Stimulated activated CD8-positive, alpha-beta memory T cell treated with anti-CD3 and anti-CD28 coated beads, Interleukin-12 subunit alpha, Interleukin-12 subunit beta, amount 100 ng/mL, for 1 hour (primary cell): ENCODE measurements around the gene CDC42BPB.

Experiments used
- DNase-seq: peaks from one replicate; pipeline ENCODE4 v3.0.0-alpha.2; 2020; ENCODE audit warnings: low read depth

Gene CDC42BPB

DNA sequence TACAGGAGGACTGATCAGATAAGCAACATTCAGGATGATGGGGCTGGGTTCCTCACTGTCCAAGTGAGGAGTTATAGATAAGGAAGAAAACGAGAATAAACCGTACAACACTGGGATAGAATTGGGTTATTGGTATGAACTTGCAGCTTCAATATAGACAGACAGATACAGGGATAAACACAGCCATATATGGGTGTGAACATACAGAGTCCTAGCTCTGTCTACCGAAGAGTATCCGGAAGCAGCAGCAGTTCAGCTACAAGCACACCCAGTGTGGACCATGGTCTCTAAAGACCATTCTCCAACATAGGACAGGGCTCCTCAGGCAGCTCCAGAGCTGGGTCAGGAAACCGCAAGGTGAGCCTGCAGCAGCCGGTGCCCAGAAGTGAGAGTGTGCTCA lies 40.8 kb downstream of the CDC42BPB start:
- no peak for DNase-seq

DNA sequence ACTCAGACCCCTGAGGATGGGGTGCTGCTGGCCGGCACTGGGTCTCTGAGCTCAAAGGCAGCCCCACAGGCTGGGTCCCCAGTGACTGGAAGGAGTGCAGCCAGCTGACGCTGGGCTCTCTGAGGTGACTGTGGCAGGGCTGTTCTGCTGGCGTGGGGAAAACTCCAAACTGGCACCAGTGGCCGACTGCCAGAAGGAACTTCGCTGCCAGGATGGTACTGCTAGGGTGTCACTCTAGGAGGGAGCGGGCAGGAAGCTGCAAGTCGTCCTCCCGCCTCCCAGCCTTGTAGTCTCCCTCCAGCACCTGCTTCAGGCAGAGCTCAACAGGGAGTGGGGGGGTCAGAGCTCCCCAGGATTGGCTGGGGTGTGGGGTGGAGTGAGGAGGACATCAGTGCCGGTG lies 41.3 kb downstream of the CDC42BPB start:
- no peak for DNase-seq

DNA sequence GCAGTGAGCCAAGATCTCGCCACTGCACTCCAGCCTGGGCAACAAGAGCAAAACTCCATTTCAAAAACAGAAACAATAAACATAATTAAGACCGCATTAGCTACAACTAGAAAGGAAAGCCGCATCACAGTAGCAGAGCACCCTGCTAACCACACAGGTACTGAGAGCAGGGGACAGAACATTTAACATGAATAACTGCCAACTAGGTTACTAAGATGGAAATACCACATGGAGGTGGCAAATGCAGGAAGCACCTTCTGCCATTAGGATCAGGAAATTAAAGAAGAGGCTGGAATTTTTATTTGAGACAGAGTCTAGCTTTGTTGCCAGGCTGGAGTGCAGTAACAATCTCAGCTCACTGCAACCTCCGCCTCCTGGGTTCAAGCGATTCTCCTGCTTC lies 41.9 kb downstream of the CDC42BPB start:
- no peak for DNase-seq

GRCh38 chr14:103014466-103015228 lies 42.7 kb downstream of the CDC42BPB start:
- no peak for DNase-seq

- DNase-seq, result no peak
Measured at GRCh38 chr14:103013028-103013427, 44.3 kb downstream of the CDC42BPB start.

- no peak for DNase-seq
Measured at GRCh38 chr14:103009559-103009958, 47.8 kb downstream of the CDC42BPB start.

GRCh38 chr14:103008768-103009357 lies 48.5 kb downstream of the CDC42BPB start:
- no peak for DNase-seq

- no peak for DNase-seq
Measured at GRCh38 chr14:103008126-103008525, 49.2 kb downstream of the CDC42BPB start.

DNA sequence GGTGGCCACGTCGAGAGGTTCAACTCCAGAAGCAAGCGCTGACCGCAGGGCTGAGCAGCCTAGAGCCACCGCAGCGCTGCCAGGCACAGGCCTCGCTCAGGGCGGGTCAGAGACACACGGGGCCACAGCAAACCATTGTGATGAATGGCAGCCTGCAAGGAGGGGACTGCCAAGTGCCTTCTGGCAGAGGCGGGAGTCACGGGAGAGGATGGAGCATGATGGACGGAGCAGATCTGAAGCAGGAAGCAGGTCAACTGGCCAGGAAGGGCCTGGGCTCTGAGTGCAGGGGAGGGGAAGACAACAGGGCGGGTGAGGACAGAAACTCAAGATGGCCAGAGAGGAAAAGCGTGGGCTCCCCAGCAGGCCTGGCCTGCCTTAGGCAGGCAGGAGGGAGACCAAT lies 49.8 kb downstream of the CDC42BPB start:
- DNase-seq, result no peak

GRCh38 chr14:103006991-103007520 lies 50.3 kb downstream of the CDC42BPB start:
- no peak for DNase-seq

- no peak for DNase-seq
Measured at GRCh38 chr14:103006106-103006505, 51.2 kb downstream of the CDC42BPB start.

DNA sequence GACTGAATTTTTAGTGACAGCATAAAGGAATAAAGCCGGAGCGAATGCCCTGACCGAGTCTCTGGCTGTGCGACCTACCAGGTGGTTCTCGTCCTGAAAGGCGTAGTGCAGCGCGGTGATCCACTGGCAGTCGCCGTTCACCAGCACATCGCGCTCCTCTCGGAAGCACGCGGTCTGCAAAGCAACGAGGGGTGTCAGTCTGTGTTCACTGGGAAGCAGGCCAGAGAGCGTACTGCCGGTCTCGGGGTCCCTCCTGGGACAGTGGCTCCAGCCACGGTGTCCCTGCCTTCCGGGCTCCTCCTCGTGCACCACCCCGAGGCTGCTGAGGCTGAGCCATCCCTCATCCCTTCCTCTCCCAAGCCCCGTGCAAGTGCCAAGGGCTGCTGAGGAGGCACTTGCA lies 53.5 kb downstream of the CDC42BPB start:
- DNase-seq, result no peak

DNA sequence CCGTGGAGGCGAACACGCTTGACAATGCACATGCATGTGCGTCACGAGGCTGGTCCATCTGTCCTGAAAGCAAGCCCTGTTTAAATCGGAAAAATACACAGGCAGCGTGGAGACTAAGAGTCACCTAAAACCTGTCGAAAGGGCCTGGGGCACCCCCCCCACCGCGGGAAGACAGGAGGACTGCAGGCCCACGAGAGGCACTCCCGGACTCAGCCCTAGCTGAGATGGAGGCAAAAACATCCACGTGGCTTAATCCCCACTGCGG lies 54.1 kb downstream of the CDC42BPB start:
- no peak for DNase-seq

DNA sequence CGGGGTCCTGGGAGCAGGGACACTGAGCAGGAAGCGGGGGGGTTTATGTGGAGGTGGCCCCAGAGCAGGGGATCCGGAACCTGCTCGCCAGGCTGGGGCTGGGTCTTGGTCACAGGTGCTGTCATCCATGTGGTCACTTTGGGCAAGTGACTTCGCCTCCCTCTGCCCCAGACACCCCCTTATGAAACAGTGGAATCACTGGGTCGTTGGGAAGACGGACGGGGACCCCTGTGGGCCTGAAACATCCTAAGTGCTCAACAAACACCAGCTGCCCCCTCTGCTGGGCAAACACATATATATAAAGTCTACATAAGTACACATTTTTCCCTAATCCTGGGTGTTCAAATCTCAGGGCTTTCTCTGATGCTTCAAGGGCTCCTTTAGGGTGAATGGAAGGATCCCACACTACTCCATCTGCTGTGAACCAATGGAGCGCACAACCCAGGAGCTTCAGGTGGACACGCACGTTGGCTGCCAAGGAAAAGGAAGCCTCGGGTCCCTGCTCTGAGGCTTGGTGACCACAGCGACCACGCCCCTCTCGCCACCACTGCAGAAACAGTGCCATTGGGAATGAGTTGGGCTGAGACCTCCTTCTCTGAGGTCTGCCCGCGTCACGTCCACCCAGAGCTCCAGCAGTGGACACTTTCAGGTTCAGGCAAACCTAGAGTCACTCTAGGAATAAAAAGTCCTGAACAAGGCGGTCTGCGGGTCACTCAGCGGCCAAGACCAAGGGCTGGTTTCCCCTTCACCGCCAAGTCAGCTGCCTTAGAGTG lies 54.6 kb downstream of the CDC42BPB start:
- no peak for DNase-seq

- no peak for DNase-seq
Measured at GRCh38 chr14:103001651-103002396, 55.5 kb downstream of the CDC42BPB start.

- DNase-seq, result no peak
Measured at GRCh38 chr14:103001226-103001625, 56.1 kb downstream of the CDC42BPB start.

DNA sequence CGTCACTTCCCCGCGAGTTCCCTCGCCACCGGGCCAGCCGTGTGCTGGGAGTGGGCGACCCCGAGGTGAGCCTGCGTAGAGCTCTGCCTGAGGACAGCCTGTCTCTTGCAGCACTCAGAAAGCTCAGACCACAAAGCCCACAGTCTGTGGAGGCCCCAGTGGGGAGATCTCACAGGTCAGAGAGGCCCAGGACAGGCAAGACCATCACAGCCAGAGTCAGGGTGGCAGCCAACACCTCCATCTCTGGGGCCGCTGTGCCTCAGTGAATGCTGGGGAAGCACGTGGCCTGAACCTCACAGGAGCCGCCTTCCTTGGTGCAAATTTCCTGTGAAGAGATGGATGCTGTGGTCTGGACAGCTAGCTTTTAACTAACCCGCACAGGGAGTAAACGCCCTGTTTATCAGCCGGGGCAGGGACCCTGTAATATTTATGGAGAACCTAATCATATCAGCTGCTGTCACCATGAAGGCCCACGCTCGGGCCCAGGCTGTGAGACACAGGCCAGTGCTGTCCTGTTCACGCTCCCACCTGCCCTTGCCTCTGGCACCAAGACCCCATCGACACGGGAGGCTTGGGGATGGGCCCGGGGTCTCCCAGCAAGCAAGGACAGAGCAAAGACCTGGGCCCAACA lies 56.9 kb downstream of the CDC42BPB start:
- DNase-seq, result no peak

DNA sequence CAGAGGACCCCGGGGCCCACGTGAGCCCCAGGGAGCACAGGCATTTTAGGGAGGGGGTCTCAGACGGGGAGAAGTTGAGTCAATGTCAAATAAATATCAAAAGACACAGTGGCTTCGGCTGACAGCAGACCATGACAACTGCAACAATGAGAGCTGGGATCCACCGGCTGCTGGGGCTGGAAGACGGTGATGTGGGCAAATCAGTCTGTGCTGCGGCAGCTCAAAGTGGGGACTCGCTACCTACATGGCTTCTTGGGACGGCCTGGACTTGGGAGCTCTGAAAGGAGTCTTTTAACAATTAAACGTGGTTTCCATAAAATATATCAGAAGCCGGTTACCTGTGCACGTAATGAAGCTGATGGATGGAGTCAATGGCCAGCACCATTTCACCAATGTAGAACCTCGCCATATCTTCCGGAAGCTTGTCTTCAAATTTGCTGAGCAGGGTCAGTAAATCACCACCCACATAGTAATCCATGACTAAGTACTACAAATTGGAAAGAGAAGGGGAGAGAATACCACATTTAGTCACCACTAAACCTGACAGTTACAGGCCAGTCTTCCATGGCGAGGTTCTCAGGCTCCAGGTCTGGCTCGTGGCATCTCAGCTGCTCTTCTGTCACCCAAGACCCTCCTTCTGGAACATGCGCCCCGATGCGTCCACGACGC lies 58.0 kb downstream of the CDC42BPB start:
- DNase-seq, result no peak

GRCh38 chr14:102998393-102998792 lies 59.0 kb downstream of the CDC42BPB start:
- no peak for DNase-seq

DNA sequence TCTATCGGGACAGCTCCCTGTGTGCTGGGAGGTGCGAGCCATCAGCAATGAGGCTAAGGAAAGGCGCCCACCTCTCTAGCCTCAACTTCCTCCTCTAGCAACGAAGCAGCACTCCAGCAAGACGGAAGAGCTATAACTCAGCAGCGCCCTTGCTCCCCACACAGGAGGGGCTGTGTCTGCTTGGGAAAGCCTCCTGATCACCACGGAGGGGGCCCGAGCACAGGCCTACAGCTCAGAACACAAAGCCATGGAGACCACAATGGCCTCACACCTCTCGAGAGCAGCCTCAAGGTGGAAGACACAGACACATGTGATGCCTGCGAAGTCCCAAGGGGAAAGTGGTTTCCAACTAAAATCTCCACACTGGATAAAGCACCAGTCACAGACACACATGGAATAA lies 60.4 kb downstream of the CDC42BPB start:
- no peak for DNase-seq

GRCh38 chr14:102994689-102995088 lies 62.7 kb downstream of the CDC42BPB start:
- no peak for DNase-seq
